Right cardiac atrium (tissue), 5 donors: ENCODE results near the gene TRA2B. TPM values are rescaled to one million over a fixed set of nuclear protein-coding genes. Genes with fewer than 3 reads are reported as not detected.

Source experiments
- ATAC-seq, 2 donors: fragments of 200-7000 bp; cut with Tn5 transposase; one replicate each; pipeline versions ENCODE4 v1.8.0 to v1.9.1; 2020; ENCODE audit warnings: moderate library complexity in 2 of 2, mild to moderate bottlenecking in 1 of 2
- DNase-seq, 3 donors: peaks; one replicate each; pipeline ENCODE4 v3.0.0-alpha.2; 2020
- H3K27ac ChIP-seq: one replicate; pipeline ENCODE4 v1.5.1; 2013; ENCODE audit warnings: mild to moderate bottlenecking, low read length, control low read depth, moderate library complexity
- H3K27me3 ChIP-seq: one replicate; pipeline ENCODE4 v1.6.1; 2013; ENCODE audit not compliant: control insufficient read depth, insufficient read depth
- H3K4me1 ChIP-seq: one replicate; pipeline ENCODE4 v1.6.1; 2013; ENCODE audit warnings: low read length; ENCODE audit not compliant: control insufficient read depth, insufficient read depth
- H3K4me3 ChIP-seq: one replicate; pipeline ENCODE4 v1.5.1; 2013; ENCODE audit warnings: low read length, control low read depth
- H3K9me3 ChIP-seq: one replicate; pipeline ENCODE4 v1.6.1; 2013; ENCODE audit warnings: low read length; ENCODE audit not compliant: control insufficient read depth
- WGBS: extraction: QIAGEN DNeasy Blood & Tissue Kit; methylation state at CpG from one replicate; pipeline ENCODE4 v1.1.7; 2013; 5-methylcytosine and 5-hydroxymethylcytosine counted together
- intact Hi-C, 4 donors: fragments of 100-400 bp; cut with DNase I; formaldehyde crosslinking; loops; one replicate each; pipeline versions ENCODE4 v1.11.0 to v1.14.0; 2022 to 2023
- polyA plus RNA-seq: library from polyadenylated mRNA; stranded (reverse); fragments of 200-250 nt; gene quantifications from one replicate; pipeline ENCODE4 v1.2.3, GENCODE V29; 2013
- total RNA-seq, 4 donors: library from RNA; stranded (reverse); fragmentation: NEBNext Ultra II Directional; extraction: Animal tissue kit (Norgen Biotek cat#: 25700); gene quantifications; one replicate each; pipeline ENCODE4 v1.2.1, GENCODE V29; 2021
- donor health status: healthy with polysubstance abuse.
- donor health status: DM: no; HTN: yes; CAD: no.
- donor health status: DM: no; HTN: no; CAD: no.
- donor health status: DM: no; HTN: yes; CAD: no; lungs with severe emphysema.
- donor health status: DM: yes; HTN: yes; CAD: no.

Gene TRA2B
- total and polyA plus RNA-seq, 5 donors = 45.8 to 79.7 (median 53.2) TPM

- DNase-seq (no peak), ATAC-seq (no peak)
- no peak overlapping the region for H3K27ac ChIP-seq
- under 1% methylated on average over 8 of the region's 8 CpGs for WGBS
- no peaks in the 10 kb centered on the region for H3K9me3 ChIP-seq
- peak overlapping the region; percentile 77 for H3K4me3 ChIP-seq
- H3K4me1 ChIP-seq = no peaks in the 10 kb centered on the region
- no peaks in the 10 kb centered on the region for H3K27me3 ChIP-seq
- intact Hi-C loops = no loop called here
Measured at GRCh38 chr3:185936273-185936629, 1.6 kb downstream of the TRA2B start.

GRCh38 chr3:185935465-185936272 lies 2.1 kb downstream of the TRA2B start:
- Histone ChIP-seq H3K27me3 (no peaks in the 10 kb centered on the region), H3K9me3 (no peaks in the 10 kb centered on the region), H3K4me3 (peak overlapping the region; percentile 77), H3K27ac (no peak overlapping the region), H3K4me1 (peaks cover 2% of the 10 kb centered on the region)
- DNase-seq = no peak
- ATAC-seq = no peak
- WGBS = 2% methylated on average over 11 of the region's 11 CpGs
- intact Hi-C loops = no loop called here

- Histone ChIP-seq H3K27me3 (no peaks in the 10 kb centered on the region), H3K9me3 (no peaks in the 10 kb centered on the region), H3K4me1 (peaks cover 3% of the 10 kb centered on the region), H3K4me3 (peak overlapping the region; percentile 77), H3K27ac (no peak overlapping the region)
- ATAC-seq (no peak), DNase-seq (no peak)
- intact Hi-C loops = no loop called here
- WGBS = 2% methylated on average over 8 of the region's 8 CpGs
Measured at GRCh38 chr3:185934767-185935464, 2.9 kb downstream of the TRA2B start.

- no peaks in the 10 kb centered on the region for H3K27me3 ChIP-seq
- ATAC-seq = no peak
- peaks cover 5% of the 10 kb centered on the region for H3K4me1 ChIP-seq
- 4% methylated on average over 6 of the region's 6 CpGs for WGBS
- peak overlapping the region; percentile 77 for H3K4me3 ChIP-seq
- DNase-seq = no peak
- no peaks in the 10 kb centered on the region for H3K9me3 ChIP-seq
- intact Hi-C loops = no loop called here
- no peak overlapping the region for H3K27ac ChIP-seq
Measured at GRCh38 chr3:185934174-185934557, 3.6 kb downstream of the TRA2B start.

GRCh38 chr3:185933374-185934173 lies 4.2 kb downstream of the TRA2B start:
- H3K9me3 ChIP-seq = no peaks in the 10 kb centered on the region
- ATAC-seq (no peak), DNase-seq (no peak)
- no peaks in the 10 kb centered on the region for H3K27me3 ChIP-seq
- no peak overlapping the region for H3K27ac ChIP-seq
- intact Hi-C loops = no loop called here
- H3K4me3 ChIP-seq = peak overlapping the region; percentile 77
- peaks cover 5% of the 10 kb centered on the region for H3K4me1 ChIP-seq

GRCh38 chr3:185931777-185932612 lies 5.8 kb downstream of the TRA2B start:
- ATAC-seq (no peak), DNase-seq (no peak)
- WGBS = 9% methylated on average over 8 of the region's 8 CpGs
- no peak overlapping the region for H3K27ac ChIP-seq
- H3K27me3 ChIP-seq = no peaks in the 10 kb centered on the region
- H3K4me1 ChIP-seq = peaks cover 10% of the 10 kb centered on the region
- H3K9me3 ChIP-seq = no peaks in the 10 kb centered on the region
- intact Hi-C loops = no loop called here
- peak overlapping the region; percentile 40 for H3K4me3 ChIP-seq

- Histone ChIP-seq H3K27ac (no peak overlapping the region), H3K4me3 (no peak overlapping the region), H3K27me3 (no peaks in the 10 kb centered on the region), H3K9me3 (no peaks in the 10 kb centered on the region), H3K4me1 (peaks cover 13% of the 10 kb centered on the region)
- intact Hi-C loops = no loop called here
- no peak for DNase-seq
- WGBS = 36% methylated on average over 3 of the region's 3 CpGs
- ATAC-seq = no peak
Measured at GRCh38 chr3:185930393-185931107, 7.3 kb downstream of the TRA2B start.

GRCh38 chr3:185929192-185930151 lies 8.3 kb downstream of the TRA2B start:
- H3K27ac ChIP-seq = peak overlapping the region; percentile 16
- DNase-seq = no peak

GRCh38 chr3:185928496-185928895 lies 9.3 kb downstream of the TRA2B start:
- Histone ChIP-seq H3K4me1 (peaks cover 17% of the 10 kb centered on the region), H3K9me3 (no peaks in the 10 kb centered on the region), H3K4me3 (peak overlapping the region; percentile 23), H3K27ac (no peak overlapping the region), H3K27me3 (no peaks in the 10 kb centered on the region)
- intact Hi-C loops = no loop called here
- ATAC-seq (no peak), DNase-seq (no peak)
- 0% methylated on average over 1 of the region's 1 CpG for WGBS

More at GRCh38 chr3:185929192-185930151, 8.3 kb downstream of the TRA2B start:
- peaks cover 15% of the 10 kb centered on the region for H3K4me1 ChIP-seq
- peak overlapping the region; percentile 18 for H3K4me3 ChIP-seq
- ATAC-seq = peak in 1 of 2 donors; percentile 60
- no peaks in the 10 kb centered on the region for H3K9me3 ChIP-seq
- 5% methylated on average over 3 of the region's 3 CpGs for WGBS
- intact Hi-C loops = no loop called here
- H3K27me3 ChIP-seq = no peaks in the 10 kb centered on the region
